Endodermal cell (in vitro differentiated cells): ENCODE data around the gene FAM120AOS. TPM values are rescaled to one million over a fixed set of nuclear protein-coding genes. Genes with fewer than 3 reads are reported as not detected.

Experiments
- DNase-seq: peaks from one replicate; pipeline ENCODE4 v3.0.0-alpha.2; 2017
- H3K27ac ChIP-seq: 2 replicates; pipeline ENCODE4 v1.5.1; 2013; ENCODE audit warnings: mild to moderate bottlenecking, low read depth, low read length, moderate library complexity
- H3K27me3 ChIP-seq: 2 replicates; pipeline ENCODE4 v1.6.1; 2013; ENCODE audit warnings: mild to moderate bottlenecking, low read length, moderate library complexity; ENCODE audit not compliant: insufficient read depth, control insufficient read depth, poor library complexity, severe bottlenecking
- H3K36me3 ChIP-seq: 2 replicates; pipeline ENCODE4 v1.7.0; 2013; ENCODE audit warnings: mild to moderate bottlenecking, low read length, moderate library complexity; ENCODE audit not compliant: control insufficient read depth, insufficient read depth
- H3K4me1 ChIP-seq: one replicate; pipeline ENCODE4 v1.7.0; 2013; ENCODE audit warnings: low read length; ENCODE audit not compliant: control insufficient read depth, insufficient read depth
- H3K4me3 ChIP-seq: 2 replicates; pipeline ENCODE4 v1.5.1; 2013; ENCODE audit warnings: mild to moderate bottlenecking, low read length, moderate library complexity
- H3K9ac ChIP-seq: 2 replicates; pipeline ENCODE4 v1.6.1; 2013; ENCODE audit warnings: mild to moderate bottlenecking, low read length, moderate library complexity; ENCODE audit not compliant: poor library complexity, severe bottlenecking; ENCODE audit errors: extremely low read depth
- H3K9me3 ChIP-seq: 2 replicates; pipeline ENCODE4 v1.6.1; 2013; ENCODE audit warnings: mild to moderate bottlenecking, low read length, moderate library complexity; ENCODE audit not compliant: control insufficient read depth
- H3K27ac Mint-ChIP-seq: 2 replicates; pipeline ENCODE4 v1.8.0; 2020; ENCODE audit warnings: mixed read lengths
- H3K27me3 Mint-ChIP-seq: 2 replicates; pipeline ENCODE4 v1.8.0; 2021; ENCODE audit warnings: mild to moderate bottlenecking, mixed read lengths; ENCODE audit not compliant: insufficient read depth
- H3K36me3 Mint-ChIP-seq: 2 replicates; pipeline ENCODE4 v1.8.0; 2020; ENCODE audit warnings: low read depth, mixed read lengths
- H3K4me1 Mint-ChIP-seq: 2 replicates; pipeline ENCODE4 v1.8.0; 2020; ENCODE audit warnings: mixed read lengths
- H3K4me3 Mint-ChIP-seq: 2 replicates; pipeline ENCODE4 v1.8.0; 2020; ENCODE audit warnings: mild to moderate bottlenecking, moderate library complexity, mixed read lengths
- H3K9me3 Mint-ChIP-seq: 2 replicates; pipeline ENCODE4 v1.8.0; 2020; ENCODE audit warnings: mild to moderate bottlenecking, mixed read lengths
- CTCF ChIP-seq: fragments of 200-600 bp; sonication (generic); conservative IDR thresholded peaks from 2 replicates; pipeline ENCODE4 v1.5.0; 2021; ENCODE audit warnings: antibody characterized with exemption, mild to moderate bottlenecking
- WGBS, 2 experiments: methylation state at CpG; one replicate each; pipeline versions ENCODE4 v1.1.5 to v1.1.7; 2013; ENCODE audit warnings: missing lambda C conversion rate in 2 of 2, mixed read lengths in 1 of 2; ENCODE audit not compliant: insufficient coverage in 1 of 2, insufficient read length in 1 of 2; 5-methylcytosine and 5-hydroxymethylcytosine counted together
- total RNA-seq, 2 donors: library from RNA; stranded (reverse); fragmentation: NEBNext Ultra II Directional in 1 of 2; extraction: Animal tissue kit (Norgen Biotek cat#: 25700) in 1 of 2; gene quantifications; 2 replicates in 1 of 2; 3 replicates in 1 of 2; pipeline ENCODE4 v1.2.1, GENCODE V29; 2021

Gene FAM120AOS
- total RNA-seq, 2 donors from 2014 or later = 44.9 to 47.0 TPM

GRCh38 chr9:93437996-93438395 is 15.4 kb downstream of the FAM120AOS start:
- Mint-ChIP-seq H3K27me3 (peaks cover 3% of the 10 kb centered on the region), H3K4me1 (no peaks in the 10 kb centered on the region), H3K36me3 (no peaks in the 10 kb centered on the region), H3K9me3 (no peaks in the 10 kb centered on the region), H3K27ac (no peak overlapping the region), H3K4me3 (no peak overlapping the region)
- 75 to 87% methylated on average over 2 of the region's 2 CpGs for WGBS, 2 experiments
- Histone ChIP-seq H3K9ac (no peak overlapping the region), H3K27me3 (no peaks in the 10 kb centered on the region), H3K4me3 (no peak overlapping the region), H3K27ac (no peak overlapping the region), H3K4me1 (no peaks in the 10 kb centered on the region), H3K9me3 (no peaks in the 10 kb centered on the region), H3K36me3 (no peaks in the 10 kb centered on the region)
- no peak for DNase-seq
- TF ChIP-seq CTCF = no peak

- Mint-ChIP-seq H3K27ac (no peak overlapping the region), H3K9me3 (no peaks in the 10 kb centered on the region), H3K4me1 (no peaks in the 10 kb centered on the region), H3K4me3 (no peak overlapping the region), H3K36me3 (no peaks in the 10 kb centered on the region), H3K27me3 (peaks cover 3% of the 10 kb centered on the region)
- 92 to 98% methylated on average over 7 of the region's 7 CpGs for WGBS, 2 experiments
- no peak for TF ChIP-seq CTCF
- no peaks in the 10 kb centered on the region for H3K9me3 ChIP-seq
- no peak for DNase-seq
- H3K4me3 ChIP-seq = no peak overlapping the region
- H3K27me3 ChIP-seq = no peaks in the 10 kb centered on the region
- no peaks in the 10 kb centered on the region for H3K4me1 ChIP-seq
- H3K36me3 ChIP-seq = no peaks in the 10 kb centered on the region
- no peak overlapping the region for H3K27ac ChIP-seq
- H3K9ac ChIP-seq = no peak overlapping the region
These were observed 16.6 kb downstream of the FAM120AOS start for GRCh38 chr9:93436655-93437407.

- Histone ChIP-seq H3K4me3 (no peak overlapping the region), H3K27ac (no peak overlapping the region), H3K9me3 (no peaks in the 10 kb centered on the region), H3K9ac (no peak overlapping the region), H3K4me1 (no peaks in the 10 kb centered on the region), H3K36me3 (no peaks in the 10 kb centered on the region), H3K27me3 (no peaks in the 10 kb centered on the region)
- Mint-ChIP-seq H3K9me3 (no peaks in the 10 kb centered on the region), H3K36me3 (no peaks in the 10 kb centered on the region), H3K27me3 (peaks cover 3% of the 10 kb centered on the region), H3K27ac (no peak overlapping the region), H3K4me1 (no peaks in the 10 kb centered on the region), H3K4me3 (no peak overlapping the region)
- TF ChIP-seq CTCF = no peak
- no peak for DNase-seq
- WGBS, 2 experiments = 95 to 97% methylated on average over 4 to 6 of the region's 6 CpGs
These were observed 17.2 kb downstream of the FAM120AOS start for GRCh38 chr9:93436218-93436617.
